GM18951 (cell line): Measurements from ENCODE around the gene FER.
"Not testable (repeated sequence)": the region's sequence is repeated elsewhere in the genome, so short reads cannot be mapped to it uniquely, and the experiment has no call there.

Experiments
- POLR2A ChIP-seq: IDR thresholded peaks from 4 replicates; pipeline ENCODE4 v1.6.1; 2011; ENCODE audit warnings: mild to moderate bottlenecking; ENCODE audit not compliant: insufficient read length, insufficient read depth; ENCODE audit errors: extremely low read depth
- in situ Hi-C: fragments of 300-500 bp; cut with MboI; formaldehyde crosslinking; loops from one replicate; pipeline ENCODE4 v1.12.0; 2022; ENCODE audit warnings: low sequenced_read_pairs, mixed read lengths, inconsistent platforms; ENCODE audit not compliant: unreplicated experiment

The FER gene

GRCh38 chr5:108747774-108748400, at the start of gene FER:
Gene FER (plus strand): TSS chr5:108747897. CDS start chr5:108798183, 50,286 bp downstream.
- in situ Hi-C loops = no loop called here
- no peak for TF ChIP-seq POLR2A

GRCh38 chr5:108700388-108700787, 47.3 kb upstream of the FER start:
- in situ Hi-C loops = not testable (repeated sequence)

- in situ Hi-C loops = no loop called here
- no peak for TF ChIP-seq POLR2A
Measured at GRCh38 chr5:108700930-108701329, 46.8 kb upstream of the FER start.

- no peak for TF ChIP-seq POLR2A
- in situ Hi-C loops = no loop called here
Measured at GRCh38 chr5:108702546-108702945, 45.2 kb upstream of the FER start.

GRCh38 chr5:108703313-108703712, 44.4 kb upstream of the FER start:
- TF ChIP-seq POLR2A = no peak
- in situ Hi-C loops = no loop called here

GRCh38 chr5:108707141-108707540, 40.6 kb upstream of the FER start:
- no peak for TF ChIP-seq POLR2A
- in situ Hi-C loops = no loop called here

- TF ChIP-seq POLR2A = no peak
- in situ Hi-C loops = no loop called here
Measured at GRCh38 chr5:108711898-108712297, 35.8 kb upstream of the FER start.

GRCh38 chr5:108715408-108715807, 32.3 kb upstream of the FER start:
- in situ Hi-C loops = no loop called here
- TF ChIP-seq POLR2A = no peak

- in situ Hi-C loops = no loop called here
- TF ChIP-seq POLR2A = no peak
Measured at GRCh38 chr5:108720391-108720790, 27.3 kb upstream of the FER start.

- in situ Hi-C loops = no loop called here
- no peak for TF ChIP-seq POLR2A
Measured at GRCh38 chr5:108726446-108727235, 21.1 kb upstream of the FER start.

GRCh38 chr5:108727236-108727650, 20.5 kb upstream of the FER start:
- in situ Hi-C loops = no loop called here
- TF ChIP-seq POLR2A = no peak

- peak; percentile 73 for TF ChIP-seq POLR2A
- in situ Hi-C loops = no loop called here
Measured at GRCh38 chr5:108727651-108728565, 19.8 kb upstream of the FER start.

- in situ Hi-C loops = no loop called here
- TF ChIP-seq POLR2A = no peak
Measured at GRCh38 chr5:108728566-108729241, 19.0 kb upstream of the FER start.
